Measurements from ENCODE around the gene ZNF568.

ZNF568 gene

GRCh38 chr19:37007587-37008220 is 91.6 kb downstream of the ZNF568 start:
- peak; percentile 81 for DNase-seq

GRCh38 chr19:37009871-37010270 is 93.7 kb downstream of the ZNF568 start:
- no peak for DNase-seq

GRCh38 chr19:37012093-37012745 is 96.1 kb downstream of the ZNF568 start:
- no peak for DNase-seq

GRCh38 chr19:37014456-37014855 is 98.3 kb downstream of the ZNF568 start:
- DNase-seq: no peak

- no peak for DNase-seq
Measured at GRCh38 chr19:37045140-37045539, 129.0 kb downstream of the ZNF568 start.
